HG03571 (cell line): ENCODE results near the gene ZBTB18.

ENCODE experiments used
- ATAC-seq: cut with Tn5 transposase; IDR thresholded peaks from one replicate; pipeline ENCODE4 v1.9.1; 2021; ENCODE audit not compliant: unreplicated experiment

ZBTB18 gene

DNA sequence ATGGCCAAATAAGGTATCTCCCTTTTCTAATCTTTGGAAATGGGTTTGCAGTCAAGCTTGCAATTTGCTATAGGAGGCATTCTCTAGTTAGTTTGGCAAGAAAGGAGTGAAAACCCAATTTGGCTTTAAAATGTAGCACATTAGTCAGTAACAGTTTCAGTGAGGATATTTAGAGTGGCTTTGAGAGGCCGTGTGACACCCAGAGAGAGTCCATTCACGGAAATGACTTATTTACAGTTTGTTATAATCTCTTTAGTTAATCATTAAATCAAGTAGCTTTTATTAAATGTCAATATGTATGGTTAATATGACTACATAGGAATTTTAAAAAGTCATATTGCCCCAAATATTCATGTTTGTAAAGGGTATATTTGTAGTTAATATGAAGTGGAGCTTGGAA, 9.6 kb downstream of the ZBTB18 start:
- no peak for ATAC-seq

DNA sequence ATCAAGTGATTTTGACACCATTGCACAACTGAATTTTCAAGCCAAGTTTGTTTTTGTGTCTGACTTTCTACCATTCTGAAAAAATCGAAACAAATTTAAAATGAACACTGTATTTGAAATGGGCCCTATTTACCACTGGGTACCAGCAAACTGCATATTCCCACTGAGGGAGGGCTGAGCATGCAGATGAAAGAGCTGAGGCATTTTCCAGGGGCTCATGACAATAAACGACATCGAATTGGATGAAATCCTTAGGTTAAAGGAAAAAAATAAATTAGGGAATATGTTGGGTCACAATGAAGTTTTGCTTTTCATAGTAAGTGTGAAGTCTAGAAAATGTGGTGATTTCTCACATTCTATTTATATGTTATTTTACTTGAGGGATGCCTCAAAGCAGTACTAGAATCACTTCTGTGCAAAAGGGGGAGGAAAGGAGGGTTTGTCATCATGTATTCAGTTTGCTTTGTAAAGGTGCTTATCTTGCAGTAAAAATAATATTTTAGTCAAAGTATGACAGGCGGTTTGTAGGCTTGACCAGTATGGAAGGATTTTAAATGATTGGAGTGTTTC, 11.2 kb downstream of the ZBTB18 start:
- no peak for ATAC-seq

DNA sequence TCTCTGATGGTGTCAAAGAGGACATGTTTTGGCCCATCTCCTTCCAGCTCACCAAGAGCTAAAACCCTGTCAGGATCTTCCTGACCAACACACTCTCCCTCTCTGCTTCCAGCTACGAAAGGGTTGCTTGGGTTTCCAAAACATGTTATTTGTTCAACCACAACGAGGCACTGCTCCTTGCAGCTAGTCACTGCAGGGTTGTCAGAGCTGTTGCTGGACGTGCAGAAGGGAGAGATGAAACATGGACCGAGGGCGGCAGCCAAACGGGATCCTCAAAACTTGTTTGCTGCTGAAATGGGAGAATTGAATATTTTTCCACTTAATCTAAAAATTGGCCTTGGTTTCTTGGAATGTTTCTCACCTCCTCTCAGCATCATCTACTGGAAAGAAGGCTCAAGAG, 12.4 kb downstream of the ZBTB18 start:
- no peak for ATAC-seq

DNA sequence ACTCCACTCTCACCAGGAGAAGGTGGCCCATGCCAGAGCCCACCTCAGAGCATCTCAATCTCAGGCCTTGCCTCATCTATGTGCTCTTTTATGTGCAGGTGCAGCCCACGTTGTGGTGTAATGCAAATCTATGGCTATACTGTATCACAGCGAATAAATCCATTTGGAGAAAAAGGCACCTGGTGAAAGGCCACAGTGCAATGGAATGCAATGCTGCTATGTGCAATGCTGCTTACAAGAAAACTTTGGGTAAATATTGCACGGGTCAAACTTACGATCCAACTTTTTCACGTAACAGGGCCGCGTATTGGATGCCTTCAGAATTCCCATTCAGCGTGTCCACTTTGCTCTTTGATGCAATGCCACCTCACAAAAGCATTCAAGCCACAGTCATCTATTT, 13.5 kb downstream of the ZBTB18 start:
- ATAC-seq: no peak

DNA sequence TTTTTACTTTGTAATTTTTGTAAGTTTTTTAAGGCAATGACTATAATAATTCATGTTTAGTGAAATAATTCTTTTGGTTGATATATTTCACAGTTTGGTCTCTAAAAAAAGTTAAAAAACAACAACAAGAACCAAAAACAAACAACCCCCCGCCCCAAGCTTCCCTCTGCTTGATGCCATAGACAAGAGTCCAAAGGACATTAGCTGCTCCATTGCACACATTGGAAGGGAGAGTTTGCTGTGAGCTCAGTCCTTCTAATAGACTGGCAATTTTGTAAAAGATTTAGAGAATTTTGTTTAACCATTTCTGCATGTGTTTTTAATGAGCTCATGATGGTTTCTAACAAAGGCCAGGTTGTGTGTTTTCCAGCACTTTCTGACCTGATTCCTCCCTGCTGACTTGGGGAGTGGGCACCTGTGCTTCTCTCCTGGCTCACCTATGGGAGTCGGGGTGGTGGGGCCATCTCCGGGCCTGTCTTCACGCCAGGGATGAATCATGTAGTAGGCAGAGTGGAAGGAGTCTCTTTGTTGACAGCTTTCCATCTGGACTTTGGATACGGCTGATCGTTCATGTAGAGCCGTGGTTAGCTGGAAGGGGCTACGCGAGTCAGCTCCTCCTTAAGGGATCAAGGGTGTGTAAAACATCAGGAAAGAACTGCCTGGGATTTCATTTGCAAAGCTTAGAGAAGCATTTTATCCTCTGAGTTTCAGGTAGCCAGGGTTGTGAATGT, 14.1 kb downstream of the ZBTB18 start:
- ATAC-seq: no peak

DNA sequence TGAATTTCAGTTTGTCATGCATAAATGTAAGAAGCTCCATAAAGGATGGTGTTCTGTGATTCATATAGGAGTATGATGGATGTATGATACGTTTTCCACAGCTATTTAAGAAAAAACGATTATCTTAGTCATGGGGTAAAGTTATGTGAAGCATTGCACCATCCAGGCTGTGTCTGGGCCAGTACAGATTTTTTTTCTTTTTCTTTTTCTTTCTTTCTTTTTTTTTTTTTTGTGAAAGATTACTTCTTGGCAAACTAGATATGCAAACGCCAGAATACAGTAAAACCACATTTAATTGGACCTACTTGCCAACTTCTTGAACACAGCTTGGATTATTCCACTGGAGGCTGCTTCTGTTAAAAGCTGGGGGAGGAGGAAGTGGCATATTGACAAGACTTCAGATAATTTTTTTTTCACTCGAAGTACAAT, 14.9 kb downstream of the ZBTB18 start:
- no peak for ATAC-seq

DNA sequence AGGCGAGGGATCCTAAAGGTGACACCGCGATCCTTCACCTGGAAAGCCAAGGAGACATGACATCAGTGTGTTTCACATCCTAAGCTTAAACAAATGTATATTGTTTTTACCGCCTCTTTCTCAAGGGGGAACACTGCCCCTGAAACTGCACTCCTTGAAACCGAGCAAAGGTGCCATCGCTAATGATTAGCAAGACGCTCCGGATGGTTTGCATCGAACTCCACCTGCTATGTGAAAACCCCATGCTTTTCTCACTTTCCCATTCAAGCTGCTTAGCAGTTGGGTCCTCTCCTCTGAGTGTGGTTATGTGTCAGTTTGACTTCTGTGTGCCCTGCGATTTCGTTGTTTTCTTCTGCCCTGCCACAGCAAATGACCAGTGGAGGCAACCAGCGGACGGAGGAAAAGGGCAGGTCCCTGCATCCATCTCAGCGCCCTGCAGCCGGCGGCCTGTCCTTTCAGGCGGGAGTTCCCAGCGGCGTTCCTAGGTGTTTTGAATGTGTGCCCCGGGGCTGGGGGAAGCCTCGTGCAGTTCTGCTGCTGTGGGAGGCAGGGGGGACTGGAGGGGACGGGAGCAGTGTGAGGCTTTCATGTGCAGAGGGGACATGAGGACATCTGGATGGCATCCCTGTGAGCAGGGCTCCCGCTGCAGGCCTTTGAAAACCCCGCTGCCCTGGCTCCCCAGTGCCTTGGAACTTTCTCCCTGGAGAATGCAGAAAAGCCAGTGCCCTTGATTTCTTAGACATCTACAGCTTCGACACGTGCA, 16.1 kb downstream of the ZBTB18 start:
- no peak for ATAC-seq

DNA sequence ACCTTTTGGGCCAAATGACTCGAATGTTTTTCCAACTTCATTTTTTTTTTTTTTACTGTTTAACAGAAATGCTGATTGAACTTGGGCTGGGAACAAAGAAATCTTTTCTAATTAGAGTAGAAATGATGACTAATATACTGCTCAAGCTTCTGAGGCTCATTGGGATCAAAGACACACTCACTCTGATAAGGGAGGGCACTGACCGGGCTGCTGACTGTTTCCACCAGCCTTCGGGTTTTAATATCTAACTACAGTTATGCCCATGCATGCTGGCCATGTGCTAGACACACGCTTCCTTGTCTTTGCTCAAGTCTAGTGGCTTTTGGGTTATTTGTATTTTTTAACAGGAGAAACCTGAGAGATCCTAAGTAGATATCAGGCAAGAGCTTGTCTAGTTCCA, 16.8 kb downstream of the ZBTB18 start:
- no peak for ATAC-seq

DNA sequence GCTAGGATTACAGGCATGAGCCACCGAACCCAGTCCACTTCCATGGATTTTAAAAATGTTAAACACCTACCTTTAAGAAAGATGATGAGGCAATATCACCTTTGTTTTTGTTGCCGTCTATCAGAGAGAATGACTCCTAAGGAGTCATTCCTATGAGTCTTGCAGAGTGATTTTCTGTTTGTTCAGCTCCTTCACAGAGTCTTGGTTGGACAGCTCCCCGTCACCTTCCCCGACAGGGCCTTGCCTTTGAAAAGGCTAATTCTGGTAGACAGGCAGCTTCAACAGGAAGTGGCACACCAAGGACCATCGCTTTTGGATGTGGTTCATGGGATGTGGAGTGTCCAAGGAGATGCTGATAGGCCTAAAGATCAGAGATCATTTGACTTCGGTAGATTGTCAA, 17.5 kb downstream of the ZBTB18 start:
- ATAC-seq: no peak

DNA sequence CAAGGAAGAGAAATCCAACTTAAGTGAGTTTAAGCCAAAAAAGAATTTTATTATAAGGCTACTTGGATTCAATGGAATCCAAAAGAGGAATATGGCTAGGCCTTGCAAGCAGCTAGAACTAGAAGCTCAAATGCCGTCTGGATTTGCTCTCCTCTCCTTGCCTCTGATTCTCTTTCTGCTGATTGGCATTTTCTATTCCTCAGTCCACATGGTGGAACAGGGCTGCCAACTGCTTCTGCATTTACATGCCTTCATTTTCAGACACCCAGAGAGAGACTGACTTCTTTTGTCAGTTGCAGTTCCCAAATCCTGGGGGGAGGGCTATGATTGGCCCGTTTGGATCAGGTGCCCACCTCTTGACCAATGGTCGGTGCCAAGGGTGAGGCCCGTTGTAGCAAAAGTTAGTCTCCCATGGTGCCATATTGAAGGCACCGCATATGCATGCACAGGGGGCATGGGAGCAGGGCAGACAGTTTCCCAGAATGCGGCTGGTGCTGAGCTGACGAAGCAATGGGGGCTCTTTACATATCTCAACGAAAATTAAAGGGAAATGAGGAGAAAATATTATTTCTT, 18.3 kb downstream of the ZBTB18 start:
- no peak for ATAC-seq

DNA sequence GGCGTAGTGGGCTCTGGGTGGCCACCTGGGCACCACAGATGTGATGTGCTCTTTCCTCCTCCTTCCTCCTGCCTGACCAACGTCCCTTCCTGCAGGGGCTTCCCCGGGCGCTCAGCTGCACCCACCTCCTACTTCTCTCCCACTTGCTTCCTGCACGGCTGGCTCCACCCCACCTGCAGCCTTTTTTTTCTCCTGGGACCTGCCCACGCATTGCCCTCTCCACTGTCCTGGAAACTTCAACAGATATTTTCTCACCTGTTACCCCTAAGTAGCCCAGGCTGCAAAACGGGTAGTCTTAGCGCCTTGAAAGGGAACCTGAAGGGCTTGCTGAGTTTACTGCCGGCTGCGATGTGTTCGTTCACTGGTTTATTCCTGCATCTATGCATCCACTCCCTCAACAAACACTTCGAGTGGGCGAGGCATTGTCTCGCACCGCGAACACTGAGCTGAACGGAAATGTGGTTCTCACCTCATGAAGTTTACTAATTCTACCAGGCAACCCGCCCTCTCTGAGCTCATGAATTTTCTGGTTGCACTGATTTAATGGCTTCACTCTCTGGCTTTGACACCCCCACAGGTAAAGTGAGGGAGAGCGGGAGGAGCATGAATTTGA, 23.6 kb downstream of the ZBTB18 start:
- peak; percentile 51 for ATAC-seq

DNA sequence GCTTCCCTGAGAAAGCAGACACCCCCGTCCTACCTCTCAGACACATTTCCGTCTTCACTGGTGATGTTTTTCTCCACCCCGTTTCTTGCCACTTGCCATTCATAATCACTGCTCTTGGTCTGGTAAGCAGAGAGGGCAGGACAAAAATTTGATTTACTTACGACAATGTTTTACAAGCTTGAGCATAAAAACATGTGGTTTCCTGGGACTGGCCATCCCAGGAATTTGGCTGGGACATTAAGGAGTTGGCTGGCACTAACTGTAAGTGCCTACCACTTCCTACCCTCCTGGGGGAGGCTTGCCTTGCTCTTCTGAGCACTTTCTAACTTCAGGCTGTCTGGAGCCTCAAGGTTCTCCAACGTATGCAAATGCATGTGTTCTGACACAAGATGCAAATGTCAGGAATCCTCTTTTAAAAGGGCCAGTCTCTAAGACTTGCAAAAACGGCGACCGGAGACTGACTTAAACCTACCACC, 24.2 kb downstream of the ZBTB18 start:
- no peak for ATAC-seq

DNA sequence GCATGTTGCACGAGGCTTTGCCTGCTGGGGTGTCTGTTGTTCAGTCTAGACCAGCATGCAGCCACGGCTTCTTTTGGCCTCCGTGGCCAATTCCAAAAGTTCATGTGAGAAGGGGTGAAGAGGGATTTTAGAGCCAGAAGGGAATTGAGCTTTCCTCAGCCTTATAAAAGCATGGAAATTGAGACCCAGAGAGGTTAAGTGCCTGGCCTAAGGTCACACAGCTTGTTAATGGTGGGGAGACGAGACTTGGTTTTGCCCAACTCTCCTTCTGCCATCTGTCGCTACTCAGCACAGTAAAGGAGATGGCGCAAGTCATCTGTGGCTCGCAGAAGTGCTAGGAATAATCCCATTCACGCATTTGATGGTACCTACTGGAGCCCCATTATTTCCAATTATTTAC, 25.7 kb downstream of the ZBTB18 start:
- no peak for ATAC-seq

DNA sequence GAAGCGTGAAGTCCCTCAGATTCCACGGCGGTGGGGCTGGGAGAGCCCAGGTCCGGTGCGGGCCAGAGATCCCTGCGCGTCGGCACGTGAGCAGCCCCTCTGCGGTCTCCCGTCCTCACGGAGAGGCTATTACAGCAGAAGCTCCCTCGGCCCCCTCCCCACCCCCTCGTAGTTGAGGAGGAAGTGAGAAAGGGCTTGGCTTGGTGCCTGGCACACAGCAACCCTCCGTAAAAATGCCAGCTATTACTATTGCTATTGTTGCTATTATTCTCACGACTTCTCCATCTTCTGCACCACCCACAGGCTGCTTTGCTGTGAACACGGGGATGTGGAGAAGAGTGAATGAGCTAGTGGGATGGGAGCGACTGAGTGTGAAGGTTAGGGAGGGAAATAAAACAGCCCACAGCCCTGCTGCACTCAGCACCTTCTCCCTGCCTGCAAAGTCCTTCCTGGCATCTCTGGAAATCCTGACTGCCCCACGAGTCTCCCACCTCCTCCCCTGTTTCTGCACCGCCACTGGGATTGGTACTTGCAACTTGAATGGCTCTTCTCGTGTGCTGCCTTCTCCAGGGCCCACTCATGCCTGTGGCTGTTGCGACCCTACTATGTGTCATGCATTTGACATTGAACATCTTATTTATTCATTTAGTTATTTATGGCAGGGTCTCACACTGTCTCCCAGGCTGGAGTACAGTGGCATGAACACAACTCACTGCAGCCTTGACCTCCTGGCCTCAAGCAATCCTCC, 26.6 kb downstream of the ZBTB18 start:
- ATAC-seq: no peak

DNA sequence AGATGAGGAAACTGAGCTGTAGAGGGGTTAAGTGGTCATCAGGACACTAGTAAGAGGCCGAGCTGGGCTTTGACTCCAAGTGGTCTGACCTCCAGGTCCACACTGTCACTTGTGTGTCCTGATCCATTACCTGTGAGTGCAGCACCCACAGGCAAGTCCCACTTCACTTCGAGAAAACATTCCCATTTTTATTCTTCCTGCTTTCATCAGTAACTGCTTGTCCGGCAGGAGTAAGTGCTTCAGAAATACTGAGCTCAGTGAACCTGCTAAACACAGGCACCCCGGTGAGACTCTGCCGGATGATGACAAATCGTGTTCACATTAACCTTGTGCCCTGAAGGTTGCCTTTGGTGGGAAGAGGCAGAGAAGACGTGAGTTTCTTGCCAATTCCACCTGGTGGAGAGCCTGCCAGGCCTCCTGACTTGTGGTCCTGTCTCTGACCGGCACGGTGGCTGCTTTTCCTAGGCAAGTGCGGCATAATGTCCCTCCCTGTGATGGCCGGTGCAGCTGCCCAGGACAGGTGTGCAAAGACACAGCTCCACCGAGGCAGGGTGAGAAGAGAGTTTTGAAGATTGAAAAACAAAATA, 29.4 kb downstream of the ZBTB18 start:
- ATAC-seq: no peak

DNA sequence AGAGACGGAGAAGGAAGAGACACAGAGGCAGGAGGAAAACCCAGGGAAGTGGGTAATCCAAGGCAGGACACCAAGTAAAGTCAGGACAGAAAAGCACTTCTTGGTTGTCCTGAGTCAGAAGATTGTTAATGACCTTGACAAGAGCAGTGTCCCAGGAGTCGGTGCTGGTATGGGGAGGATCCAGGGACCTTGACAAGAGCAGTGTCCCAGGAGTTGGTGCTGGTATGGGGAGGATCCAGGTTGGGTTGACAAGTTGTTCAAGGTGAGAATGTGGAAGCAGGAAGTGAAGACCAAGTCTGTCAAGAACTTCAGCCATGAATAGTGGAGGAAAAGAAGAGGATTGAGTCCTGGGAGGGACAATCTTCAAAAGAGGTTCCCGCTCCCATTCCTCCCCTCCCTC, 31.9 kb downstream of the ZBTB18 start:
- ATAC-seq: no peak

DNA sequence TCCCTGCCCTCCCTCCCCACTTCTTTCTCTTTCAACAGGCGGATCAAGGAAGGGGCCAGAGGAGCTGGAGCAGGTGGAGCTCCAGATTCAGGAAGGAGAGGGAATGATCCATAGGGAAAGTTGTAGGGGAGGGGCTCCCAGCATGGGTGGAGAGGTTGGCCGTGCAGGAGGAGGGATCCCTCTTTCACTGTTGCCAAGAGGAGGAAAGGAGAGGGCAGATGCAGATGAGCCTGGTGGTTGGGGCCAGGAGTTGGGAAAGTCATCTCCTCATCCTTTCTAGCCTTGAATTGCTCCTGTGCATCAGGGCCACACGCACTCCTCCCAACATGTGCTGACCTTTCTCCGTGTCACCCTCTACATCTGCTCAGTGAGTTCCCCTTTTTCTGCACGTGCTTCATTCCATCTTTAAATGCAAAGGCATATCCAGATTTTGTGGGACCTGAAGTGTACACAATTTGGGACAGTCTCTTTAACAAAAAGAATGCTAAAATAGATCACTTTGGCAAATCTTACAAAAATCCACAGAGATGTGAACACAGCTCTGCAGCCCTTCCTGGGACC, 32.4 kb downstream of the ZBTB18 start:
- ATAC-seq: no peak

DNA sequence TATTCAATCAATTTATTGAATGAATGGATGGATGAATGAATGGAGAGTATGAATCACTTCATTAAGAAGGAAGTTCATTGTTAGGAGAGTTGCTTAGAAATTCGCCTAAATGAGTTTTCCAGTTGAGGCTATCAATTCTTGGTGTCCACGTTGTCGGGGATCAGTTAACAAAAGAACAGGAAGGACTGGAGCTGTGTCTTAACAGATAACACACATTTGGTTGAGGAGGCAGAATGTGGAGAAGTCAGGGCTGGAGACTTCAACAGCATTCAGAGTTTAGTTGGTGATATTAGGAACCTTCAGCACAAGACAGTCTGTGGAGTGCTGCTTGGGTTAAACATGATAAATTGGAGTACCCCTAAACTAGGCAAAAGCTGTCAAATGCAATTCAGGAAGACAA, 33.7 kb downstream of the ZBTB18 start:
- no peak for ATAC-seq

DNA sequence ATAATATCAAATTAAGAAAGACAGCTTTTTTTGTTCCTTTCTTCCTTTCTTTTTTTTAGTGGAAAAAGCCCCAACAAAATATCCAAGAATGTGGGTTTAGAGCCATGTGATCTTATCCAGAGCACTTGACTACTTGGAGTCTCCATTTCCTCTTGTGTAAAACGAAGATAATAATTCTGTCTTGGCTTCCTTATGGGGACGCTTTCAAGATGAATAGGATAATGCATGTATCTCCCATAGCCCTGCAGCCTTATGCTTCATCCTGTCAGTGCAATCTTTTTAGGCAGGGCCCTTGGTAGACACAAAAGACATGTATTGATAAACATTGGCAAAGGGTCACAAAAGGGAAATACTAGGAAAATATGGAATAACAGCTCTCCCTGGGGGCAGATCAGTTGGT, 34.8 kb downstream of the ZBTB18 start:
- no peak for ATAC-seq

DNA sequence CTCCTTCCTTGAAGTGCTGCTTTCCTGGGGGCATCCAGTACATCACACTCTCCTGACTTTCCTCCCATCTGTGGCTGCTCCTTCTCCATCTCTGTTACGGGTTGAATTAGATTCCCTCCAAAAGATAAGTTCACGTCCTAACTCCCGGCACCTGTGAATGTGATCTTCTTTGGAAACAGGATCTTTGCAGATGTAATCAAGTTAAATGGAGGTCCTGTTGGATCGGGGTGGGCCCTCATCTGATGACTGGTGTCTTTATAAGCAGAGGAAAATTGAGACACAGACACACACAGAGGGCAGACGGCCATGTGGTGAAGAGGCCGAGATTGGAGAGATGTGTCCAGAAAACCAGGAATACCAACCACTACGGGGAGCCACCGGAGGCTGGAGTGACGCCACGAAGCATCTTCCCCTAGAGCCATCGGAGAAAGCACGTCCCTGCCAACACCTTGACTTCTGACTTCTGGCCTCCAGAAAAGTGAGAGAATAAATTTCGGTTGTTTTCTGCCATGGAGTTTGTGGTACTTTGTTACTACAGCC, 36.0 kb downstream of the ZBTB18 start:
- no peak for ATAC-seq
